Hepatocyte (in vitro differentiated cells): ENCODE measurements around the gene BHMT2. TPM values are rescaled to one million over a fixed set of nuclear protein-coding genes. Genes with fewer than 3 reads are reported as not detected.

ENCODE experiments used
- DNase-seq: peaks from one replicate; pipeline ENCODE4 v3.0.0-alpha.2; 2016; ENCODE audit warnings: low spot score
- H2AFZ ChIP-seq: fragments of 200-600 bp; sonication (generic); 2 replicates; pipeline ENCODE4 v1.6.0; 2016; ENCODE audit warnings: antibody characterized with exemption, mild to moderate bottlenecking
- H3K27ac ChIP-seq: fragments of 200-600 bp; sonication (generic); 2 replicates; pipeline ENCODE4 v1.5.1; 2016; ENCODE audit warnings: mild to moderate bottlenecking
- H3K27me3 ChIP-seq: fragments of 200-600 bp; sonication (generic); 2 replicates; pipeline ENCODE4 v1.6.1; 2016
- H3K36me3 ChIP-seq: fragments of 200-600 bp; sonication (generic); replicated peaks from 2 replicates; pipeline ENCODE4 v1.5.1; 2016; ENCODE audit warnings: low read depth; ENCODE audit not compliant: insufficient read depth
- H3K4me1 ChIP-seq: fragments of 200-600 bp; sonication (generic); 2 replicates; pipeline ENCODE4 v1.5.1; 2016; ENCODE audit warnings: mild to moderate bottlenecking, moderate library complexity; ENCODE audit not compliant: insufficient read depth
- H3K4me2 ChIP-seq: fragments of 200-600 bp; sonication (generic); 2 replicates; pipeline ENCODE4 v1.6.0; 2016
- H3K4me3 ChIP-seq: fragments of 200-600 bp; sonication (generic); 2 replicates; pipeline ENCODE4 v1.5.1; 2016; ENCODE audit warnings: mild to moderate bottlenecking
- H3K79me2 ChIP-seq: fragments of 200-600 bp; sonication (generic); 2 replicates; pipeline ENCODE4 v1.6.0; 2017; ENCODE audit warnings: mild to moderate bottlenecking
- H3K9me2 ChIP-seq: fragments of 200-600 bp; sonication (generic); replicated peaks from 2 replicates; pipeline ENCODE4 v1.6.0; 2017; ENCODE audit warnings: mild to moderate bottlenecking; ENCODE audit not compliant: insufficient read depth
- H3K9me3 ChIP-seq: fragments of 200-600 bp; sonication (generic); 2 replicates; pipeline ENCODE4 v1.5.1; 2016; ENCODE audit warnings: low read depth, mild to moderate bottlenecking
- H4K20me1 ChIP-seq: fragments of 200-600 bp; sonication (generic); 2 replicates; pipeline ENCODE4 v1.6.0; 2016; ENCODE audit warnings: mild to moderate bottlenecking; ENCODE audit not compliant: insufficient read depth, poor library complexity, severe bottlenecking
- EZH2 ChIP-seq: fragments of 200-600 bp; sonication (generic); IDR thresholded peaks from 2 replicates; pipeline ENCODE4 v1.6.1; 2016; ENCODE audit warnings: antibody characterized with exemption, mild to moderate bottlenecking, borderline replicate concordance
- EZH2phosphoT487 ChIP-seq: fragments of 200-600 bp; sonication (generic); IDR thresholded peaks from one replicate; pipeline ENCODE4 v1.6.1; 2018; ENCODE audit warnings: antibody characterized with exemption, mild to moderate bottlenecking, low read depth, moderate library complexity; ENCODE audit not compliant: unreplicated experiment, severe bottlenecking
- WGBS: methylation state at CpG from one replicate; pipeline ENCODE4 v1.1.6; 2016; ENCODE audit warnings: low lambda C conversion rate; ENCODE audit errors: missing lambda C conversion rate; 5-methylcytosine and 5-hydroxymethylcytosine counted together
- polyA plus RNA-seq: library from polyadenylated mRNA; unstranded; fragments of >200 nt; fragmentation: Nextera tagmentation; extraction: Ambion mirVana; gene quantifications from 2 replicates; pipeline ENCODE4 v1.2.1, GENCODE V29; 2016
- total RNA-seq: library from RNA; depleted of rRNA; stranded (reverse); fragments of >200 nt; gene quantifications from 2 replicates; pipeline ENCODE4 v1.2.3, GENCODE V29; 2014
- TF ChIP-seq, protein P1 (sequence below): fragments of 200-600 bp; sonication (generic); IDR thresholded peaks from 2 replicates; pipeline ENCODE4 v1.5.1; 2016; ENCODE audit warnings: antibody characterized with exemption, mild to moderate bottlenecking; ENCODE audit not compliant: poor library complexity

The BHMT2 gene
- total and polyA plus RNA-seq, 2 experiments from 2014 or later: not detected

DNA sequence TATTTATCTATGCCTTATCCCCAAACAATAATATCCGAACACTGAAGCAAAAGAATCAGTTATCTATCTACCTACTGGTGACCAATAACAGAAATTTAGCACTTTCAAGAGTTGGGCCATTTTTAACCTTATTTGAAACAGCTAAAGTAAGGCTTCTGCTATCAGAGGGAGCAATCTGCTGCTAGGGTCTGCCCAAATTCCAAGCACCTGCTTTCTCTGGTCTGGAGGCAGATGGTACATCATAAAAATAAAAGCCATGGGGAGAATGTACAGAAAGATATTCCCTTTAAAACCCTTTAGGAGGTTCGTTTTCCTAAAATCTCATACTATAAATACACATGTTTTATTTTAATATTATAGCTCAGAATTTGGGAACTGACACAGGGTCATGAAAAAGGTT is 46.8 kb upstream of the BHMT2 start:
- no peak overlapping the region for H2AFZ ChIP-seq
- no peak overlapping the region for H3K4me3 ChIP-seq
- DNase-seq: no peak
- H4K20me1 ChIP-seq: no peaks in the 10 kb centered on the region
- TF ChIP-seq, protein P1, sequence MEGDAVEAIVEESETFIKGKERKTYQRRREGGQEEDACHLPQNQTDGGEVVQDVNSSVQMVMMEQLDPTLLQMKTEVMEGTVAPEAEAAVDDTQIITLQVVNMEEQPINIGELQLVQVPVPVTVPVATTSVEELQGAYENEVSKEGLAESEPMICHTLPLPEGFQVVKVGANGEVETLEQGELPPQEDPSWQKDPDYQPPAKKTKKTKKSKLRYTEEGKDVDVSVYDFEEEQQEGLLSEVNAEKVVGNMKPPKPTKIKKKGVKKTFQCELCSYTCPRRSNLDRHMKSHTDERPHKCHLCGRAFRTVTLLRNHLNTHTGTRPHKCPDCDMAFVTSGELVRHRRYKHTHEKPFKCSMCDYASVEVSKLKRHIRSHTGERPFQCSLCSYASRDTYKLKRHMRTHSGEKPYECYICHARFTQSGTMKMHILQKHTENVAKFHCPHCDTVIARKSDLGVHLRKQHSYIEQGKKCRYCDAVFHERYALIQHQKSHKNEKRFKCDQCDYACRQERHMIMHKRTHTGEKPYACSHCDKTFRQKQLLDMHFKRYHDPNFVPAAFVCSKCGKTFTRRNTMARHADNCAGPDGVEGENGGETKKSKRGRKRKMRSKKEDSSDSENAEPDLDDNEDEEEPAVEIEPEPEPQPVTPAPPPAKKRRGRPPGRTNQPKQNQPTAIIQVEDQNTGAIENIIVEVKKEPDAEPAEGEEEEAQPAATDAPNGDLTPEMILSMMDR: no peak
- TF ChIP-seq EZH2phosphoT487 (no peak), EZH2 (no peak)
- H3K9me3 ChIP-seq: no peaks in the 10 kb centered on the region
- H3K36me3 ChIP-seq: no peaks in the 10 kb centered on the region
- no peaks in the 10 kb centered on the region for H3K4me1 ChIP-seq
- no peaks in the 10 kb centered on the region for H3K9me2 ChIP-seq
- H3K27me3 ChIP-seq: peaks cover 4% of the 10 kb centered on the region
- no peak overlapping the region for H3K4me2 ChIP-seq
- 90% methylated on average over 2 of the region's 2 CpGs for WGBS
- H3K79me2 ChIP-seq: no peaks in the 10 kb centered on the region
- no peak overlapping the region for H3K27ac ChIP-seq

DNA sequence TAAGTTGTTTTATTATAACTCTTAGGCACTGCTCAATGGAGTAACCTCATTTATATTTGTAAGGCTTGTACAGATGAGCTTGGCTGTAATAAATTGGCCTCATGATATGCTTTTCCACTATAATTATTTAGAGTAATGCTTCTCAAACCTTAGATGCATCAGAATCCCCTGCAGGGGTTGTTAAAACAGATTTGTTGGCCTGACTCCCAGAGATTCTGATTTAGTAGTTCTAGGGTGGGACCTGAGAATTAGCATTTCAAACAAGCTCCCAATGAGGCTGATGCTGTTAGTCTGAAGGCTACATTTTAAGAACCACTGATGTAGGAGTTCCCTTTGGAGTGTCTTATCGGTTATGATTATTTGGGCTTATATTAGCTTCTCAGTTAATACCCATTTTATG is 46.2 kb upstream of the BHMT2 start:
- no peaks in the 10 kb centered on the region for H3K79me2 ChIP-seq
- TF ChIP-seq, protein P1: no peak
- TF ChIP-seq EZH2: no peak
- no peaks in the 10 kb centered on the region for H3K36me3 ChIP-seq
- no peak overlapping the region for H3K4me2 ChIP-seq
- H3K9me3 ChIP-seq: no peaks in the 10 kb centered on the region
- no peak overlapping the region for H3K4me3 ChIP-seq
- H2AFZ ChIP-seq: no peak overlapping the region
- no peaks in the 10 kb centered on the region for H3K9me2 ChIP-seq
- H3K27me3 ChIP-seq: peaks cover 4% of the 10 kb centered on the region
- no peaks in the 10 kb centered on the region for H3K4me1 ChIP-seq
- no peak overlapping the region for H3K27ac ChIP-seq
- H4K20me1 ChIP-seq: no peaks in the 10 kb centered on the region
- DNase-seq: no peak
- 73% methylated on average over 1 of the region's 1 CpG for WGBS

DNA sequence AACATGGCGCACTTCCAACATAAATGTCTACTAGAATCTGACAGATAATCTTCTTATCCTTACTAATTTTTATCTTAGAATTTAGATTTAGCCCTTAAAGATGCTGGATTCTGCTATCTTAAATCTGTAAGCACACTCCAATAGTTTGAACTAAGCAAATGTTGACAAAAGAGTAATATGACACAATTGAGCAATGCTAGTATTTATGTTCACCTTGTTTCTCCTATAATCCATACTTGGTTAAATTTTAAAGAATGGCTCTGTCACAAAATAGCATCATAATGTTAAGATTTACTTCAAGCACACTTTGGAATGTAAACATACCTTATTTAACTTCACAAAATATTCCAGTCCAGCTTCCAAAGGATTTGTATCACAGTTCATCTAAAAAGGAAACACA is 45.6 kb upstream of the BHMT2 start:
- no peaks in the 10 kb centered on the region for H3K9me2 ChIP-seq
- no peaks in the 10 kb centered on the region for H3K36me3 ChIP-seq
- no peak for DNase-seq
- no peak overlapping the region for H3K27ac ChIP-seq
- no peak overlapping the region for H2AFZ ChIP-seq
- H3K27me3 ChIP-seq: peaks cover 4% of the 10 kb centered on the region
- no peaks in the 10 kb centered on the region for H3K79me2 ChIP-seq
- TF ChIP-seq EZH2 (no peak), EZH2phosphoT487 (no peak)
- TF ChIP-seq, protein P1: no peak
- H3K9me3 ChIP-seq: no peaks in the 10 kb centered on the region
- H4K20me1 ChIP-seq: no peaks in the 10 kb centered on the region
- no peak overlapping the region for H3K4me3 ChIP-seq
- no peak overlapping the region for H3K4me2 ChIP-seq
- no peaks in the 10 kb centered on the region for H3K4me1 ChIP-seq
- WGBS: 67% methylated on average over 1 of the region's 1 CpG

DNA sequence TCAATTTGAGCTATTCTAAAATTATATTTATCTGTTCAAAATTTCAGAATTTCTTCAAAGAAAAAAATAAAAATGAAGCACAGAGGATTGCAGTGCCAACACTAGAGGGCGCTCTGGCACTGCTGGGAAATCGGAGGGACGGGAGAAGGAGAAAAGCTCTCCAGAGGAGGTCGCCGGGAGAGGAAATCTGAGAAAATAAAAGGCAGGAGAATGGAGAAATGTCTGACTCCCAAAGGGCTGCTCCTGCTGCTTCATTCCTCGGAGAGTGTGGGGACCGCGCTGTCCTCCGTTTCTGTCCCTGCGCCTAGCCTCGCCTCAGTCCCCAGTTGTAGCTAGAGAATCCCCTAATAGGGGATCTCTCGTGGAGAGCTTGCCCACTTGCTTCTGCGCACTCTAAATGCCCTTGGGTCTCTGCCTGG is 44.5 kb upstream of the BHMT2 start:
- no peaks in the 10 kb centered on the region for H3K79me2 ChIP-seq
- no peaks in the 10 kb centered on the region for H3K36me3 ChIP-seq
- no peaks in the 10 kb centered on the region for H3K4me1 ChIP-seq
- DNase-seq: peak; percentile 84
- 10% methylated on average over 13 of the region's 13 CpGs for WGBS
- no peaks in the 10 kb centered on the region for H4K20me1 ChIP-seq
- H3K27me3 ChIP-seq: peaks cover 4% of the 10 kb centered on the region
- peak overlapping the region; percentile 78 for H3K4me2 ChIP-seq
- H3K9me3 ChIP-seq: no peaks in the 10 kb centered on the region
- peak overlapping the region; percentile 65 for H2AFZ ChIP-seq
- no peak overlapping the region for H3K4me3 ChIP-seq
- TF ChIP-seq, protein P1: peak; percentile 99
- no peak for TF ChIP-seq EZH2phosphoT487
- H3K9me2 ChIP-seq: no peaks in the 10 kb centered on the region
- H3K27ac ChIP-seq: no peak overlapping the region
